Activated T-cell treated with anti-CD3 and anti-CD28 coated beads for 1 hour (primary cell): ENCODE results near the gene TPSAB1.

Experiments used
- DNase-seq: peaks from one replicate; pipeline ENCODE4 v3.0.0-alpha.2; 2020; ENCODE audit warnings: low read depth

Gene TPSAB1

DNA sequence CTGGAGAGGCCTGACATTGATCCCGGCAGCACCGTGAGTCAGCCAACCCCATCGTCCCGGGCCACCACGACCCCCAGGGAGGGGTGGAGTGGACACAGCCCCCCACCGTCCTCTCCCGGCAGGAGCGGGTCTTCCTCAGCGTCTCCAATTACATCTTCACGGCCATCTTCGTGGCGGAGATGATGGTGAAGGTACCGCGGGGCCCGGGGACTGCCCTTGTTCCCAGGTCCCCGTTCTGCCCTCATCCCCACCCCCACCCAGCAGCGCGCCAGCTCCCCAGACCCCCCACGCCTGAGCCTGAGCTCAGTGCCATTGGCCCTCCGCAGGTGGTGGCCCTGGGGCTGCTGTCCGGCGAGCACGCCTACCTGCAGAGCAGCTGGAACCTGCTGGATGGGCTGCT lies 30.0 kb upstream of the TPSAB1 start:
- no peak for DNase-seq

DNA sequence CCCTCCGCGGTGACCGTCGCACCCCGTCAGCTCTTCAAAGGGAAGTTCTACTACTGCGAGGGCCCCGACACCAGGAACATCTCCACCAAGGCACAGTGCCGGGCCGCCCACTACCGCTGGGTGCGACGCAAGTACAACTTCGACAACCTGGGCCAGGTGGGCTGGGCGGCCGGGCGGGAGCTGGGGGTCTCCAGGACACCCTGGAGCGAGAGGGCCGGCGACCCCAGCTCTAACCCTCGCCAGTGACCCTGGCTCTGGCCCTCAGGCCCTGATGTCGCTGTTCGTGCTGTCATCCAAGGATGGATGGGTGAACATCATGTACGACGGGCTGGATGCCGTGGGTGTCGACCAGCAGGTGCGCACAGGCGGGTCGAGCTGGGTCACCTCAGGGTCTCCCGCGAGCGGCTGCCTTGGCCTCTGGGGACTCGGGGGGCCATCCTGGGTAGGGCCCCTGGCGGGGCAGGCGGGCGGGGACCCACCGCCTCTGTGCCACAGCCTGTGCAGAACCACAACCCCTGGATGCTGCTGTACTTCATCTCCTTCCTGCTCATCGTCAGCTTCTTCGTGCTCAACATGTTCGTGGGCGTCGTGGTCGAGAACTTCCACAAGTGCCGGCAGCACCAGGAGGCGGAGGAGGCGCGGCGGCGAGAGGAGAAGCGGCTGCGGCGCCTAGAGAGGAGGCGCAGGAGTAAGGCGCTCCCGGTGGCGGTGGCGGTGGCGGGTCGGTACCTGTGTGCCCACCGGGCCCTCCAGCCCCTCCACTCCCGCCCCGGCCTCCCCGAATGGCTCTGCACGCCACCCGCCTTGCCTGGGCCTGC lies 28.8 kb upstream of the TPSAB1 start:
- DNase-seq, result no peak

DNA sequence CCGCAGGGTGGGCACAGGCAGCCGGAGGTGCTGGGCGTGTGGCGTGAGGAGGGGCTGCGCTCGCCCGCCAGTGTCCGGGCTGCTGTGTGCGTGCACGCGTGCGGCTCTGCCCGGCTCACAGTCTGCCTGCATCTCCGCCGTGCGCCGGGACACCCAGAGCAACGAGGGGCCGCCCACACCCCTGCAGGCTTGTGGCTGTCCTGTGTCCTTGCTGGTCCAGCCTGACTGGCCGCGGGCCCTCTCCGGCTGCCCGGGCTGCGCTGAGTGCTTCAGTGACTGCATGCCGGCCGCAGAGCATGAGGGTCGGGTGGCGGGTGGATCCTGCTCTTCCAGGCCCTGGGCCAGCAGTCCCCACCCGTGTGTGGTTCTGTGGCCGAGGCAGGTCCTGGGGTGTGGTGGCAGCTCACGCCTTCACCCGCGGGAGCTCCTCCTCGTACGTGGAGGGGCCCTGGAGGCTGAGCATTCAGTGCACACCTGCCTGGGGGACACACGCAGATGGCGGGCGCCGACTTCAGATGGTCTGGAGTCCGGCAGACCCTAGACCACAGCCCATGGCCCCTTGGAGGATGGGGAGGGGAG lies 27.8 kb upstream of the TPSAB1 start:
- no peak for DNase-seq

DNA sequence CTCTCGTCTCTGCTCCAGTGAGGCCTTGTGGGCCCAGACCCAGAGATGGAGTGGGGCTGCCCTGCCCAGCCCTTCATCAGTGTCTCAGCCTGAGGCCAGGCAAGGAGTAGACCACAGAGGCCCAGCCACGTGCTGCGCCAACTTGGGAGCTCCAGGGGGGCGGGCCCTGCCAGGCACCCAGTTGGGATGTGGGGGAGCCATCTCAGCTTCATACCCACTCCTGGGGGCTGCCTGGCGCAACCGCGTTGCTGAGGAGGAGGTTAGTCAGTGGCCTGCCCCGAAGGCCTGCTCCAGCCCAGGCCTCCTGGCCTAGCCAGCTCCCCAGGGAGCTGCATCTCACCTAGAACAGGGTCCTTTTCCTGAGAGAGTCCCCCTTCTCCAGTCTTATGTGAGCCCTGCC lies 27.3 kb upstream of the TPSAB1 start:
- DNase-seq, result no peak

DNA sequence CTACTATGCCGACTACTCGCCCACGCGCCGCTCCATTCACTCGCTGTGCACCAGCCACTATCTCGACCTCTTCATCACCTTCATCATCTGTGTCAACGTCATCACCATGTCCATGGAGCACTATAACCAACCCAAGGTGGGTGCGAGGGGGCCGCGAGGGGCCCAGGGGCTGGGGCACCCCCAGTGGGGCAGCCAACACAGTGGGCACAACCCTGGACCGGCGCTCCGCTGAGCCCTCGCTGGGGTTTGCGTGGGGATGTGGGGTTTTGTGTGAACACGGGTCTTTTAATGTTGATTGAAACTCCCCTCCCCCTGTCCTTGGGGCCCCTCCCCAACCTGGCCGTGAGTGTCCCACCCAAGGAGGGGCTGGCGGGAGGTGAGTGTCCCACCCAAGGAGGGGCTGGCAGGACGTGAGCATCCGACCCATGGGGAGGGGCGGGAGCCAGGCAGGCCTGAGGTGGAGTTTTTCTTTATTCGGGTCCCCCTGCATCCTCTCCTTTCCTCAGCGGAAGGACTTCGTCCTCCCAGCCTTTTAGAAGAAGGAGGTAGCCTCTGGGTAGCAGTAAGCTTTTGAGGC lies 26.6 kb upstream of the TPSAB1 start:
- no peak for DNase-seq

DNA sequence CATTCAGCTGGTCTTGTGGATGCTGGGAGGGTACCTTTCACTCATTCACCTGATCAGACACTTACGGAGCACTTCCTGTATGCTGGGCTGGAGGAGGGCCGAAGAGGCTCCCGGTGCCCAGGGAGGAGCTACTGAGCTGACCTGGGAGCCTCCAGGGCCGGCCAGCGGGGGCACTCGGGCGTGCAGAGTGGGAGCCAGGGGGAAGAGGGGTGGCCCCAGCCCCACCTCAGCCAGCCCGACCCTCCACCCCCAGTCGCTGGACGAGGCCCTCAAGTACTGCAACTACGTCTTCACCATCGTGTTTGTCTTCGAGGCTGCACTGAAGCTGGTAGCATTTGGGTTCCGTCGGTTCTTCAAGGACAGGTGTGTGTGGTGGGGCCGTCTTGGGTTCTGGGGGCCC lies 25.8 kb upstream of the TPSAB1 start:
- no peak for DNase-seq

DNA sequence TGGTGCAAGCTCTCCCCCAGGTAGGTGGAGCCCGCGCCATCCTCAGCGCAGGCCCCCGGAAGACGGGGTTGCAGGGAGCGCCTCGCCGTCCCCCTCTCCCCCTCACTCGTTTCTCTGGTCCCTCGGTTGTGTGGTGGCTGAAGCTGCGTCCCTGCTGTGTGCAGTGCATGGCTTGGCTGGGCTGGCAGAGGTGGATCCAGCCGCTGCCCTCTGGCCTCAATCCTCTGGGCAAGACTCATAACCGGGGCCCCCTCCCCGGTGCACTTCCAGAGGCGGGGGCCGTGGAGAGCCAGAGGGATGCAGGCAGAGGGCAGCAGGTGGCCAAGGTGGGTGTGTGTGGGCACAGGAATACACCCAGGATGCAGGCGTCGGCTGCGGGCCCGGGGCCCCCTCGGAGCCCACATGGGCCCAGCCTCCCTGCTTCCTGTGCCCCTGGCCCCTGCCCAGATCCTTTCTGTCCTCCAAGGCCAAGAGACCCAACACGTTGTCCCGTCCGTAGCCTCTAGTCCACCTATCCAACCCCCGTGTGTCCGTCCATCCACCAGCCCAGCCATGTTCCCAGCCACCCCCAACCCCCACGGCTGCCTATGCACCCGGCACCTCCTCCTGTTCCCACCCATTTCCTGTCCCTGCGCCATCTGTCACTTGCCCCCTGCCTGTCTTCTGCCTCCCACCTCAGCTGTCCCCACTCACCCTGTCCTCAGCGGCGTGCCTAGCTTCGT lies 24.8 kb upstream of the TPSAB1 start:
- DNase-seq, result no peak

DNA sequence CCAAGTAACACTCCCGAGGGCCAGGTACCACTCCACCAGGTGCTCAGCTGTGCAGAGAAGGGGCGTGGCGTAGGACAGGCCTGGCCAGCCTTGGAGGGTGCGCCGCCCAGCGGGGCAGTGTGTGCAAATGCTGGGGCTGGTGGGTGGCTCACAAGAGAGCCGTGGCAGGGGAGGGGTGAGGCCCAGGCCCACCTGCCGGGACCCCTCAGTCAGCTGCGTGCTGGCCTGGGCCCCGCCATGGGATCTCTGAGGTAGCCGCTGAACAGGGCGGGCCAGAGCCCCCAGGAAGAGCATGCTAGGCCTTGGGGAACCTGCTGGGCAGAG lies 24.2 kb upstream of the TPSAB1 start:
- no peak for DNase-seq

DNA sequence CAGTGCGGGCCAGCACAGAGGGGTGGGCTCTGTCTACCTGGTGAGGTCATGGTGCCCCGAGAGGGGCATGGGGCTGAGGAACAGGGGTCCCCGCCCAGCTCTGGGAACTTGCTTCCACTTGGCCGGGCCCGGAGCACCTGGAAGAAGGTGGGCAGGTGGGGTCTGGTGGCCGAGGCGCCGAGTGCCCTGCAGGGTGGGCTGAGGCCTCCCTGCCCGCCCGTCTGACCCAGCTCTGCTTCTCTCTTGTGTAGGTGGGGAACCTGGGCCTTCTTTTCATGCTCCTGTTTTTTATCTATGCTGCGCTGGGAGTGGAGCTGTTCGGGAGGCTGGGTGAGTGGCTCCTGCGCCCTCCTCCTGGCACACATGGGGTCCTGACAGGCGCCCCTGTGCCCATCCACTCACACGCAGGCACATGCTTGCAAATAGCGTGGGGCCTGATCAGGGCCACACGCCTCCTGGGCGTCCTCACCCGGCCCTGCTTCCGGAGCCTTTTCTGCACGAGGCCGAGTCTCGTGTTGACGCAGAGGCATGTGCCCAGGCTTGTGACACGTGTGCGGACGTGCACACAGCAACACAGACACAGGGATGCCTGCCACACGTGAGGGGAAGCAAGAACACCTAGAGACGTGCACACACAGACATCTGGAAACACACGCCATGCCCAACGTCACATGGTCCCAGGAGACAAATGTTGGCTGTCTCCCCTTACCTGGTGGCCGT lies 23.7 kb upstream of the TPSAB1 start:
- no peak for DNase-seq

DNA sequence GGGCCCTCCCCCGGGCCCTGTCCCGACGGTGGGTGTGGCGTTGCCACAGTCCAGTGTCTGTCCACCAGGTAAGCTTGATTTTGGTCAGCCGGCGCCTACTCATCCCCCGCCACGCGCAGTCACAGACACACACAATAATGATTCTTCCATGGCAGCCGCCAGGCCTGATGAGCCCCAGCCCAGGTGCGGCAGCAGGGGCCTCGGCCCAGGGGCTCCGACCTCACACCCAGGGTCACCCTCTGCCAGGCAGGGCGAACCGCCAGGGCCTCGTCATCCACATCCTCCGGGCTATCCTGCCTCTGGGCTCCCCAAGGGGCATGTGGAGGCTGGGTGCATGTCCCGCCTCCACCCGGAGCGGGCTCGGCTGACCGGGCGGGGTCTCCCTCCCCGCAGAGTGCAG lies 23.0 kb upstream of the TPSAB1 start:
- no peak for DNase-seq

DNA sequence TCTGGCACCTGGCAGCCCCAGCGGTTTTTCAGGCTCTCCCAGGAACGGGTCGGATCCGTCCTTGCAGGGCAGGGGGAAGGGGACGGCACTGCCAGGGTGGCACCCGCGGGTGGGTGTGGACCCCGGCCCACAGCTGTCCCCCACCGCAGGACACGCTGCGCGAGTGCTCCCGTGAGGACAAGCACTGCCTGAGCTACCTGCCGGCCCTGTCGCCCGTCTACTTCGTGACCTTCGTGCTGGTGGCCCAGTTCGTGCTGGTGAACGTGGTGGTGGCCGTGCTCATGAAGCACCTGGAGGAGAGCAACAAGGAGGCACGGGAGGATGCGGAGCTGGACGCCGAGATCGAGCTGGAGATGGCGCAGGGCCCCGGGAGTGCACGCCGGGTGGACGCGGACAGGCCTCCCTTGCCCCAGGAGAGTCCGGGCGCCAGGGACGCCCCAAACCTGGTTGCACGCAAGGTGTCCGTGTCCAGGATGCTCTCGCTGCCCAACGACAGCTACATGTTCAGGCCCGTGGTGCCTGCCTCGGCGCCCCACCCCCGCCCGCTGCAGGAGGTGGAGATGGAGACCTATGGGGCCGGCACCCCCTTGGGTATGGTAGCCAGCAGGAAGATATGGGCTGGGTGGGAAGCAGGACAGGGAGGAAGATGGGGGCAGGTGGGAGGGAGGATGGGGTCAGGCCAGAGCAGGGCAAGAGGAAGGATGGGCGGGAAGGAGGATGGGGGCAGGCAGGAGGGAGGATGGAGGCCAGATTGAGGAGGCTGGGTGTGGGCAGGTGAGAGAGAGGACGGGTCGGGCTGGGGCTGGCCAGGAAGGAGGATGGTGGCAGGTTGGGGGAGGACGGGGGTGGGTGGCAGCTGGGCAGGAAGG lies 22.2 kb upstream of the TPSAB1 start:
- no peak for DNase-seq

DNA sequence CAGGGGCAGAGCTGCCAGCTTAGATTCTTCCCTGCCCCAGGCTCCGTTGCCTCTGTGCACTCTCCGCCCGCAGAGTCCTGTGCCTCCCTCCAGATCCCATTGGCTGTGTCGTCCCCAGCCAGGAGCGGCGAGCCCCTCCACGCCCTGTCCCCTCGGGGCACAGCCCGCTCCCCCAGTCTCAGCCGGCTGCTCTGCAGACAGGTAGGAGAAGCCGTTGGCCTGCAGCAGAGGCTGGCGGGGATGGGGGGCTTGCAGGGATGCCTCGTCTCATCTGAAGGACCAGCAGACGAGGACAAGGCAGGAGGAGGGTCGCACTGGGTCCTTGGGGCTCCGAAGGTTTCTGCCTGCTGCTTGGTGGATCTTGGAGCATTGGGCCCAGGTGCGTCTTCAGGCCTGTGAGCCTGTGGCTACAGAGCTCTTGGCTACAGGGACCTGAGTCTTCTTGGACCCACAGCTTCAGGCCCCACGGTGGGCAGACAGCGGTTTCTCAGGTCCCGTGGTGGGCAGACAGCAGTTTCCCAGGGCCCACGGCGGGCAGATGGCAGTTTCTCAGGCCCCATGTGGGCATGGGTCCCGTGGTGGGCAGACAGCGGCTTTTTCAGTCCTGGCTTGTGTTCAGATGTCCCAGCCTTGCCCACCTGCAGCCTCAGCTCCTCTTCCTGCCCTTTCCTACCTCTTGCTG lies 21.4 kb upstream of the TPSAB1 start:
- DNase-seq, result no peak

DNA sequence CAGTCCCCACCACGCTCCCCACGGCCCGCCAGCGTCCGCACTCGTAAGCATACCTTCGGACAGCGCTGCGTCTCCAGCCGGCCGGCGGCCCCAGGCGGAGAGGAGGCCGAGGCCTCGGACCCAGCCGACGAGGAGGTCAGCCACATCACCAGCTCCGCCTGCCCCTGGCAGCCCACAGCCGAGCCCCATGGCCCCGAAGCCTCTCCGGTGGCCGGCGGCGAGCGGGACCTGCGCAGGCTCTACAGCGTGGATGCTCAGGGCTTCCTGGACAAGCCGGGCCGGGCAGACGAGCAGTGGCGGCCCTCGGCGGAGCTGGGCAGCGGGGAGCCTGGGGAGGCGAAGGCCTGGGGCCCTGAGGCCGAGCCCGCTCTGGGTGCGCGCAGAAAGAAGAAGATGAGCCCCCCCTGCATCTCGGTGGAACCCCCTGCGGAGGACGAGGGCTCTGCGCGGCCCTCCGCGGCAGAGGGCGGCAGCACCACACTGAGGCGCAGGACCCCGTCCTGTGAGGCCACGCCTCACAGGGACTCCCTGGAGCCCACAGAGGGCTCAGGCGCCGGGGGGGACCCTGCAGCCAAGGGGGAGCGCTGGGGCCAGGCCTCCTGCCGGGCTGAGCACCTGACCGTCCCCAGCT lies 20.3 kb upstream of the TPSAB1 start:
- no peak for DNase-seq

DNA sequence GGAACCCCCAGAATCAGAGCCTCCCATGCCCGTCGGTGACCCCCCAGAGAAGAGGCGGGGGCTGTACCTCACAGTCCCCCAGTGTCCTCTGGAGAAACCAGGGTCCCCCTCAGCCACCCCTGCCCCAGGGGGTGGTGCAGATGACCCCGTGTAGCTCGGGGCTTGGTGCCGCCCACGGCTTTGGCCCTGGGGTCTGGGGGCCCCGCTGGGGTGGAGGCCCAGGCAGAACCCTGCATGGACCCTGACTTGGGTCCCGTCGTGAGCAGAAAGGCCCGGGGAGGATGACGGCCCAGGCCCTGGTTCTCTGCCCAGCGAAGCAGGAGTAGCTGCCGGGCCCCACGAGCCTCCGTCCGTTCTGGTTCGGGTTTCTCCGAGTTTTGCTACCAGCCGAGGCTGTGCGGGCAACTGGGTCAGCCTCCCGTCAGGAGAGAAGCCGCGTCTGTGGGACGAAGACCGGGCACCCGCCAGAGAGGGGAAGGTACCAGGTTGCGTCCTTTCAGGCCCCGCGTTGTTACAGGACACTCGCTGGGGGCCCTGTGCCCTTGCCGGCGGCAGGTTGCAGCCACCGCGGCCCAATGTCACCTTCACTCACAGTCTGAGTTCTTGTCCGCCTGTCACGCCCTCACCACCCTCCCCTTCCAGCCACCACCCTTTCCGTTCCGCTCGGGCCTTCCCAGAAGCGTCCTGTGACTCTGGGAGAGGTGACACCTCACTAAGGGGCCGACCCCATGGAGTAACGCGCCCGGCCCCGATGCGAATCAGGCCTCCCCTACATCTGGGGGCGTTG lies 19.5 kb upstream of the TPSAB1 start:
- no peak for DNase-seq

DNA sequence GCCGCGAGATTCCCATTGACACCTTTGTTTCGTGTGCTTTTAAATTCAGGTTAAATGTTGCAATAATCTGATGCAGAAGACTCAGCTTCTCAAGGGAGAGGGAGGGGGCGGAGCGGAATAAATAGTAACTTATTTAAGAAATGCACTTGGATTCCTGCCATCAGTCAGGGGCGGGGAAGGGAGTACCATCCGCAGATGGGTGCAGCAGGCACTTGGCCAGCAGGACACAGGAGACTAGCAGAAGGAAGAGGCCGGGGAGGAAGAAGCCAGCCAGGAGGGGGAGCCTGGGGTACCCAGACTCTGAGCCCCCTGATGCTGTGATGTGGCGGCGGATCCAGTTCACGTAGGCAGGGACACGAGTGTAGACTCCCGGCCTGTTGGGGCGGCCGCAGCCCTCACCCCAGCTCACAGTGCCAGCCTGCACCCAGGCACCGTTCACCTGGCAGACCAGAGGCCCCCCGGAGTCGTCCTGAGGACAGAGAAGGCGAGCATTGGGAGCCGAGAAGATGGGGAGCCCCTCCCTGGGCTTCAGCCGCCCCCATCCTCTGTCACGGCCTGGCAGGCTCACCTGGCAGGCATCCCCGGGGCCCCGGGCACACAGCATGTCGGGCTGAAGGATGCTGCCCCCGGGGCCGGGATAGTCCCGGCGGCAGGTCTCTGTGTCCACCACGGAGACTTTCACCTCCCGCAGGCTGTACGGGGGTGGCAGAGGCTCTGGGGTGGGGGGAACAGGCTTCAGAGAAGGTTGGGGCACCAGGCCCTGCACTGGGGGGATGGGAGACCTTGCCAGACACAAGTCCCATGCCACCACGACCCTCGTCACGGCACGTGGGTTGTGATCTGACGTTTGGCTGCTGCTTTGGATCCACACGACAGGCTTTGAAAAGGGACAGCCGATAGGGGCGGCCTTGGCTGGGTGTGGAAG lies 18.6 kb upstream of the TPSAB1 start:
- DNase-seq, result no peak

DNA sequence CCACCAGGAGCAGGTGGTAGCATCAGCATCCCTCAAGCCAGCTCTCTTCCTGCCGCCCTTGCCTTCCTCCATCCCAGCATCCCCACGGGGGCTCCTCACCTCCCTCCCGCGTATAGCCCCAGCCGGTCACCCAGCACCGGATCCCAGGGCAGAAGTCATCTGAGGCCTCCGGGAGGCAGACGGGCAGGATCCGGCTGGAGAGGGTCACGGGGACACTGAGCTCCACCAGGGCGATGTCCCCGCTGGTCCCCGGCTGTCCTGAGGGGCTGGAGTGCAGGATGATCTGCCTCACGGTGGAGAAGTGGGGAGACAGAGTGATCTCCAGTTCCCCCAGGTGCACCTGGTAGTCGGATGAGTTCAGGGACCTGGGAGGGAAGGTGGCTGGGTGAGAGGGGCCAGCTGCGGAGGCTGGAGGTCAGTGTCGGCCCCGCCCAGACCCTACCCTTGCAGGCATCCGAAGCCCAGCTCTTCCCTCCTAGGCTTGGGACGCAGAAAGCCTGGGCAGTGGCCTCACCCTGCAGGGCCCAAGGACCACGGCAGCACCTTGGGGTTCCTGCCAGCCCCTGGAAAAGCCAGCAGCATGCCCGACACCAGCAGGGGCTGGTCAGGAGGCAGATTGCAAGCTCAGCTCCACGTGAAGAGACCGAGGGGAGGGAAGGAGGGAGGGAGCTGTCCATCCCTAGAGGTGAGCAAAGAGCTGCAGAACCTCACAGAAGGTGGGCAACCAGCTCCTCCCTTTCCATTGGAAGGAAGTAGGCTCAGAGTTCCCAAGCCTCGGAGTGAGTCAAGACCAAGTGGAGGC lies 17.8 kb upstream of the TPSAB1 start:
- no peak for DNase-seq

DNA sequence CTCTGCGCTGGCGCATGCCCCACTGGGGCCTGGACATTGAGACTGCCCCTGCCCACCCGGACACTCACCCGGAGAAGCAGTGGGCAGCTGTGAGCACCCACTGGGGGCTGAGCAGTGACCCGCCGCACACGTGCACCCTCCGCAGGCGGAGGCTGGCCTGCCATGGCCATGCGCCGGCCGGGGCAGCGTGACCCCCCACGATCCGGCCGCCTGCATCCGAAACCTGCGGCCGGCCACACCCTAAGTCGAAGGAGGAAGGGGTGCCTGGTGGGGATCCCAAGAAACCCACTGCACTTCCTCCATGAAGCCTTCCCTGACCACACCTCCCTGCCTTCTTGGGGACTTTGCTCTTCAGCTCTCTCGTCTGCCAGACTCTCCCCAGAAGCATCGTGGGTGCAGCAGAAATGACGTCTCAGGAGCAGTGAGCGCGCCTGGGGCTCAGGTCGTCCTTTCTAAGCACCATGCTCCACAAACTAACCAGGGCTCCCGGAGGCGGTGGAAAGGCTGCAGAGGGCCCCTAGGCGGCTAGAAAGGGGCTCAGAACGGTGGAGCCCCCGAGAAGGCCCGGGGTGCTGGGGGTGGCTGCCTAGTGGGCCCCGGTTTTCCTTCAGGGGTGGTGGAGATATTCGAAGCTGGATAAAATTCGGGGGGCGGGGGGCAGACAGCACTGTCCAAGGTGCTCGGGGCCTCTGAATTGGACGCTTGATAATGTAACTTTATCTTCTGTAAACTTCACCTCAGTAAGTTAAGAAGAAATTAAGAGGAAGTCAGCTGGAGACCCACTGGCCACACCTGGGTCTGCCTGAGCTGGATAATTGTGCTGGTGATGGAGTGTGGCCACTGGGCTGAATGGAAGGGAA lies 16.9 kb upstream of the TPSAB1 start:
- no peak for DNase-seq
